Endothelial cell (in vitro differentiated cells): ENCODE results near the gene TAS2R9. TPM values are rescaled to one million over a fixed set of nuclear protein-coding genes. Genes with fewer than 3 reads are reported as not detected.

Experiments used
- DNase-seq: peaks from one replicate; pipeline ENCODE4 v3.0.0; 2021; ENCODE audit warnings: low spot score
- H3K27ac Mint-ChIP-seq: one replicate; pipeline ENCODE4 v1.8.0; 2021; ENCODE audit warnings: mixed read lengths, inconsistent platforms; ENCODE audit not compliant: unreplicated experiment
- H3K27me3 Mint-ChIP-seq: one replicate; pipeline ENCODE4 v1.8.0; 2021; ENCODE audit warnings: mild to moderate bottlenecking, moderate library complexity, mixed read lengths, inconsistent platforms; ENCODE audit not compliant: unreplicated experiment
- H3K36me3 Mint-ChIP-seq: one replicate; pipeline ENCODE4 v1.8.0; 2021; ENCODE audit warnings: mild to moderate bottlenecking, low read depth, mixed read lengths, inconsistent platforms; ENCODE audit not compliant: unreplicated experiment
- H3K4me1 Mint-ChIP-seq: one replicate; pipeline ENCODE4 v1.8.0; 2021; ENCODE audit warnings: mild to moderate bottlenecking, mixed read lengths, inconsistent platforms; ENCODE audit not compliant: unreplicated experiment
- H3K4me3 Mint-ChIP-seq: one replicate; pipeline ENCODE4 v1.8.0; 2021; ENCODE audit warnings: mild to moderate bottlenecking, mixed read lengths, inconsistent platforms; ENCODE audit not compliant: unreplicated experiment
- H3K9me3 Mint-ChIP-seq: one replicate; pipeline ENCODE4 v1.8.0; 2021; ENCODE audit warnings: mixed read lengths, inconsistent platforms; ENCODE audit not compliant: unreplicated experiment
- CTCF ChIP-seq: fragments of 200-600 bp; sonication (generic); IDR thresholded peaks from one replicate; pipeline ENCODE4 v1.5.0; 2021; ENCODE audit warnings: antibody characterized with exemption; ENCODE audit not compliant: unreplicated experiment
- total RNA-seq: library from RNA; stranded (reverse); fragmentation: NEBNext Ultra II Directional; extraction: Animal tissue kit (Norgen Biotek cat#: 25700); gene quantifications from one replicate; pipeline ENCODE4 v1.2.1, GENCODE V29; 2021; ENCODE audit not compliant: unreplicated experiment

TAS2R9 gene
- total RNA-seq, 1 donor from 2014 or later: not detected

GRCh38 chr12:10824957-10825356 lies 15.0 kb upstream of the TAS2R9 start:
- H3K4me3 Mint-ChIP-seq: no peak overlapping the region
- DNase-seq: no peak
- H3K27ac Mint-ChIP-seq: no peak overlapping the region
- H3K9me3 Mint-ChIP-seq: no peaks in the 10 kb centered on the region
- H3K4me1 Mint-ChIP-seq: peaks cover 2% of the 10 kb centered on the region
- no peaks in the 10 kb centered on the region for H3K27me3 Mint-ChIP-seq
- TF ChIP-seq CTCF: no peak
- H3K36me3 Mint-ChIP-seq: no peaks in the 10 kb centered on the region

- Mint-ChIP-seq H3K36me3 (no peaks in the 10 kb centered on the region), H3K9me3 (no peaks in the 10 kb centered on the region), H3K4me3 (no peak overlapping the region), H3K27ac (no peak overlapping the region), H3K27me3 (no peaks in the 10 kb centered on the region), H3K4me1 (no peaks in the 10 kb centered on the region)
- TF ChIP-seq CTCF: no peak
- no peak for DNase-seq
Observed at GRCh38 chr12:10811883-10812536, 2.0 kb upstream of the TAS2R9 start.

- H3K9me3 Mint-ChIP-seq: no peaks in the 10 kb centered on the region
- no peaks in the 10 kb centered on the region for H3K36me3 Mint-ChIP-seq
- no peaks in the 10 kb centered on the region for H3K27me3 Mint-ChIP-seq
- no peak within 1 kb of the TSS for H3K4me3 Mint-ChIP-seq
- H3K27ac Mint-ChIP-seq: no peak within 1 kb of the TSS
- no peak for DNase-seq
- no peak for TF ChIP-seq CTCF
- H3K4me1 Mint-ChIP-seq: no peaks in the 10 kb centered on the region
Observed at GRCh38 chr12:10807186-10807585, 2.8 kb downstream of the TAS2R9 start, which contains the start of gene TAS2R8. Gene TAS2R8, minus strand, starts transcription at chr12:10807286. Its CDS starts 306 bp downstream, at chr12:10806980.

GRCh38 chr12:10802587-10802986 lies 7.4 kb downstream of the TAS2R9 start, which contains the start of gene TAS2R7:
Gene TAS2R7, minus strand, starts transcription at chr12:10802627. Its CDS starts 57 bp downstream, at chr12:10802570.
- Mint-ChIP-seq H3K4me1 (no peaks in the 10 kb centered on the region), H3K4me3 (no peak within 1 kb of the TSS), H3K27ac (no peak within 1 kb of the TSS), H3K9me3 (no peaks in the 10 kb centered on the region), H3K36me3 (no peaks in the 10 kb centered on the region), H3K27me3 (no peaks in the 10 kb centered on the region)
- TF ChIP-seq CTCF: no peak
- no peak for DNase-seq

- Mint-ChIP-seq H3K4me3 (no peak overlapping the region), H3K27ac (no peak overlapping the region)
- DNase-seq: no peak
Observed at GRCh38 chr12:10801741-10802140, 8.2 kb downstream of the TAS2R9 start.

More at GRCh38 chr12:10801741-10802140, 8.2 kb downstream of the TAS2R9 start:
- Mint-ChIP-seq H3K27me3 (no peaks in the 10 kb centered on the region), H3K36me3 (no peaks in the 10 kb centered on the region), H3K4me1 (no peaks in the 10 kb centered on the region), H3K9me3 (no peaks in the 10 kb centered on the region)
- TF ChIP-seq CTCF: no peak
